Small intestine (tissue), 7 donors: ENCODE results near the gene NRCAM. TPM values are rescaled to one million over a fixed set of nuclear protein-coding genes. Genes with fewer than 3 reads are reported as not detected.
A peak's percentile ranks its signal among the peaks of the same experiment; 100 is the strongest.

Source experiments
- DNase-seq, 2 donors: peaks; one replicate each; pipeline versions ENCODE4 v3.0.0 to v3.0.0-alpha.2; 2013
- FAIRE-seq: peaks from 2 replicates; lab custom pipeline; 2012; peaks lifted over from hg19 to GRCh38; lab: Jason Lieb, UNC
- H3K27ac ChIP-seq, 3 donors: one replicate each; pipeline ENCODE4 v1.5.1; 2013; ENCODE audit warnings: low read length in 2 of 3, mild to moderate bottlenecking in 2 of 3, control low read depth in 1 of 3, inconsistent platforms in 1 of 3, low read depth in 1 of 3, moderate library complexity in 1 of 3
- H3K27me3 ChIP-seq, 3 donors: one replicate each; pipeline ENCODE4 v1.6.1; 2013; ENCODE audit warnings: low read length in 3 of 3, inconsistent platforms in 1 of 3; ENCODE audit not compliant: control insufficient read depth in 3 of 3, insufficient read depth in 3 of 3
- H3K36me3 ChIP-seq, 3 donors: one replicate each; pipeline ENCODE4 v1.6.1; 2013; ENCODE audit warnings: low read length in 3 of 3, inconsistent platforms in 1 of 3, low read depth in 1 of 3, mild to moderate bottlenecking in 1 of 3, moderate library complexity in 1 of 3; ENCODE audit not compliant: control insufficient read depth in 3 of 3, insufficient read depth in 2 of 3
- H3K4me1 ChIP-seq, 3 donors: one replicate each; pipeline ENCODE4 v1.6.1; 2013; ENCODE audit warnings: low read length in 2 of 3, inconsistent platforms in 1 of 3, low read depth in 1 of 3, mild to moderate bottlenecking in 1 of 3, moderate library complexity in 1 of 3; ENCODE audit not compliant: control insufficient read depth in 3 of 3, insufficient read depth in 2 of 3
- H3K4me3 ChIP-seq, 3 donors: one replicate each; pipeline ENCODE4 v1.5.1; 2013; ENCODE audit warnings: low read length in 3 of 3, control low read depth in 1 of 3, inconsistent platforms in 1 of 3, low read depth in 1 of 3, mild to moderate bottlenecking in 1 of 3, moderate library complexity in 1 of 3
- H3K9me3 ChIP-seq, 2 donors: one replicate each; pipeline ENCODE4 v1.6.1; 2013; ENCODE audit warnings: low read depth in 1 of 2, low read length in 1 of 2; ENCODE audit not compliant: control insufficient read depth in 2 of 2, insufficient read depth in 1 of 2
- WGBS, 3 donors: extraction: QIAGEN DNeasy Blood & Tissue Kit; methylation state at CpG; one replicate each; pipeline ENCODE4 v1.1.7; 2013; 5-methylcytosine and 5-hydroxymethylcytosine counted together
- polyA plus RNA-seq, 4 donors: library from polyadenylated mRNA; stranded (reverse) in 3 of 4; unstranded in 1 of 4; fragments of 200-250 nt in 3 of 4; fragments of 120-200 nt in 1 of 4; gene quantifications; one replicate each; pipeline versions ENCODE4 v1.2.1 to v1.2.3, GENCODE V29; 2013
- donor health status: healthy with polysubstance abuse.
- donor health status: control.
- donor health status: control.
- donor health status: Bipolar disorder and iron deficiency.
- donor health status: healthy.

The NRCAM gene
- polyA plus RNA-seq, 4 donors = 0.27 to 6.8 (median 1.4) TPM

DNA sequence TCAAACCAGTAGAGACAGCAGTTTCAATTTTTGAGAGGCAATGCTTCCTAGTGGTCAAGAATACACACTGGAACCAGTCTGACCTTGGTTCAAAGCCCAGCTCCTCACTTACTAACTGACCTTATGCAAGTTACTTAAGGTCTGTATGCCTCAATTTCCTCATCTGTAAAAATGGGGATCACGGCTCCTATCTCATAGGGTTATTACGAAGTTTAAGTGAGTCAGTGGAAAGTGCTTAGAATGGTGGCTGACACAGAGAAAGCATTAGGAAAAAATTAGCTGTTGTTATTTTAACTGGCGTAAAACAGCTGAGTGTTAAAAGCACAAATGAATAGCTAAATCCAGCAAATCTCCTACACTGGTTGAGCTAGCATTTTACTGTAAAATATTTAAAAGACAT is 163.7 kb downstream of the NRCAM start:
- peaks cover 0 to 2% (median 0%) of the 10 kb centered on the region in 3 donors for H3K27me3 ChIP-seq
- 78 to 80% (median 78%) methylated on average over 3 of the region's 3 CpGs for whole genome bisulfite sequencing, 3 donors
- H3K9me3 ChIP-seq = no peaks in the 10 kb centered on the region
- H3K36me3 ChIP-seq = no peaks in the 10 kb centered on the region
- H3K4me3 ChIP-seq = no peak overlapping the region
- H3K27ac ChIP-seq = no peak overlapping the region
- DNase-seq (no peak), FAIRE-seq (no peak)
- H3K4me1 ChIP-seq = peaks cover 0 to 6% (median 0%) of the 10 kb centered on the region in 3 donors

DNA sequence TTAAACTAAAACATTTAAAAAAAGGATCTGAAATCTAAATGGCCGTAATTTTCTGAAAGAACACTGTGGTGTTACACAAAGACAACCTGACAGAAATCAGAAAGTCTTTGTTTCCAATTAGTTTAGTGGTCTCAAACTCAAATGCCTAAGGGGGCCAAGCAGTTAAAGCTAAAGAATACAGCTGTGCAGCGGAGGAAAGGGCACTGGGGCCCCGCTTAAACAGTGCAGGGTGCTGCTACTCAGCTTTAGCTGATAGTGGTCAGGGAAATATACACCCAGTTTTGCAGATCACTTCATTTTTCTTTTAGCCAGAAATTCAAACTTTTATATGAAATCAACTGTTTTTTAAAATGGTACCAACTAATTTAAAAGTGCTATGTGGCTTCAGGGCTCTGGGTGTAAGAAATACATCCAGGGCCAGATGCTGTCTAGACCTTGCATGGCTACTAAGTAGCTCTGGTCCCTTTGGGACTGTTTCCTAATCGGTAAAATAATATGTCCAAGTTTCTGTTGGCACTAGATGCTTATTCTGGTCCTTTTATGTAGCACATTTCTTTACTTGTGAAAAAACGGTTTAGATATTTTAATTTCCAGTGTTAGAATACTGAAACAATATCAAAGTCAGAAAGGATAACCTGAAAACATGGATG is 164.3 kb downstream of the NRCAM start:
- no peaks in the 10 kb centered on the region for H3K36me3 ChIP-seq
- H3K9me3 ChIP-seq = no peaks in the 10 kb centered on the region
- H3K27me3 ChIP-seq = peaks cover 0 to 2% (median 0%) of the 10 kb centered on the region in 3 donors
- no peak for DNase-seq
- H3K27ac ChIP-seq = no peak overlapping the region
- H3K4me3 ChIP-seq = no peak overlapping the region
- peaks cover 0 to 6% (median 0%) of the 10 kb centered on the region in 3 donors for H3K4me1 ChIP-seq
- 85 to 91% (median 86%) methylated on average over 5 of the region's 5 CpGs for WGBS, 3 donors
- no peak for FAIRE-seq

DNA sequence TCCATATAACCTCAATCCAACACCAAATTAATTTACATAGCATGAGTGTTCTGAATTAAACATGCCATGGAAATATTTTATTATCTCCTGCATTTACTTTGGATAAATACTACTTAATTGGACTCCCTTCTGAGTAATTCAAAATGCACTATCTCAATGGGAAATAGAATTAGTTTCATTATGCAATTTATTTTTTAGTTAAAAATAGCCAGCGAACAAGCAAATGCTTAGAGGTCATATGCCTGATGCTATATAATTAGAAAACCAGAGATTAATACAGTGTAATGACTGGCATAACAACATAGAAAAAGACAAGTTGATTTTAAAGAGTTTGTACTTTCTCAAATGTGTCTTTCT is 165.1 kb downstream of the NRCAM start:
- no peak overlapping the region for H3K27ac ChIP-seq
- DNase-seq = no peak
- H3K4me3 ChIP-seq = no peak overlapping the region
- peaks cover 0 to 6% (median 0%) of the 10 kb centered on the region in 3 donors for H3K4me1 ChIP-seq
- no peak for FAIRE-seq
- 84 to 91% (median 86%) methylated on average over 1 of the region's 1 CpG for WGBS, 3 donors
- peaks cover 0 to 2% (median 0%) of the 10 kb centered on the region in 3 donors for H3K27me3 ChIP-seq
- H3K9me3 ChIP-seq = no peaks in the 10 kb centered on the region
- no peaks in the 10 kb centered on the region for H3K36me3 ChIP-seq

DNA sequence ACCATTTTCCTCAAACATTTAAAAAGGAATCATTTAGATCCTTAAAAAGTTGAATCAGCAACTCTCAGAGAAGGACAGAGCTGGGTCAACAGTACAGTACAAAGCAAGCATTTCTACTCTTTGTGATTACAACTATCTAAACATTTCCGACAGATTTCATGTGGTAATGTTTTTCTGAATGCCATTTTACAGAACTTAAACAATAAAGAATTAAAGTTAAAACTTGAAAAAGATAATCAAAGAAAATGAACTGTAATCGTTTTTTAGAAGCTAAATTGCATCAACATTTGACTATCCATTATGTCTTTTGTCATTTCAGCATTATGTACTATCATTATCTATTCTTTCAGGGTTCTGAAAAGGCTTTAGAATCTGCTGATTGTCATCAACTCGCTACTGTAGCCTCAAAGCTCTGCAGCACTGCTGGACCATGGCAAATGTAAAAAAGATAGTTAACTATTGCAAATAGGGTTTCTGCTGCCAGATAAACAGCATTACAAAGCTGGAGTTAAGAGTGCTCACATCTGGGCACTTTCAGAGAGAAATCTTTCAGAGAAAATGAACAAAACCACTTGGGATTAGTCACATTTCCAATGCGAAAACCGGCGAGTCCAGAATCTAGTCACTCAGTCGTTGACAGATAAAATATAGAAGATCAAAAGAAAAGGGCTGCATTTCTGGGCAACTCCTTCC is 165.6 kb downstream of the NRCAM start:
- H3K27ac ChIP-seq = no peak overlapping the region
- H3K9me3 ChIP-seq = no peaks in the 10 kb centered on the region
- FAIRE-seq (no peak), DNase-seq (no peak)
- 50 to 60% (median 54%) methylated on average over 7 of the region's 7 CpGs for WGBS, 3 donors
- no peak overlapping the region for H3K4me3 ChIP-seq
- peaks cover 0 to 2% (median 0%) of the 10 kb centered on the region in 3 donors for H3K27me3 ChIP-seq
- no peaks in the 10 kb centered on the region for H3K36me3 ChIP-seq
- H3K4me1 ChIP-seq = peaks cover 0 to 6% (median 0%) of the 10 kb centered on the region in 3 donors

DNA sequence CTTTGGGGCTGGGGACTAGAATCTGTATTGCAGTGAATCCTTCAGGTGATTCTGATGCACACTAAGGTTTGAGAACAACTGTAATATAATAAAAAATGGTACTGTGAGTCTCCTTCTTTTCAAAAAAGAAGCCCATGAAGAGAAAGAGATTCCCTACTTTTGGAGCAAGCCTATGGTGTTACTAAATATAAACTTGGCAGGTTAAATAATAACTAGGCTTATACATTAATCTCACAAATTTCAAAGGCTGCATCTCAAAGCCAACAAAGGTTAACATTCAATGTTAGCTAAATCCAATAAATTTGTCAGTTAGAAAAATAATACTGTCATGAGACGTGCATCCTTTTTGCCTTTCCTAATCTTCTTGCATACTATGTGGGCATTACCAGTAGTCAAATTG is 166.4 kb downstream of the NRCAM start:
- peaks cover 0 to 6% (median 0%) of the 10 kb centered on the region in 3 donors for H3K4me1 ChIP-seq
- H3K27ac ChIP-seq = no peak overlapping the region
- DNase-seq = peak in 1 of 2 donors; percentile 24
- 19 to 51% (median 29%) methylated on average over 1 of the region's 1 CpG for WGBS, 3 donors
- no peaks in the 10 kb centered on the region for H3K9me3 ChIP-seq
- no peak overlapping the region for H3K4me3 ChIP-seq
- no peak for FAIRE-seq
- peaks cover 0 to 2% (median 0%) of the 10 kb centered on the region in 3 donors for H3K27me3 ChIP-seq
- H3K36me3 ChIP-seq = no peaks in the 10 kb centered on the region

DNA sequence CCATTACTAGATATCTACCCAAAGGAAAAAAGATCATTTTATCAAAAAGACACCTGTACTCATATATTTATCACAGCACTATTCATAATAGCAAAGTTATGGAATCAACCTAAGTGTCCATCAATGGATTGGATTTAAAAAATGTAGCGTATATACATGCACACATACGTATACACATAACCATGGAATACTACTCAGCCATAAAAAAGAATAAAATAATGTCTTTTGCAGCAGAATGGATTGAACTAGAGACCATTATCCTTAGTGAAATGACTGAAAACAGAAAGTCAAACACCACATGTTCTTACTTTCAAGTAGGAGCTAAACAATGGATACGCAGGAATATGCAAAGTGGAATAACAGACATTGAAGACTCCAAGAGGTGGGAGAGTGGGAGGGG is 168.4 kb downstream of the NRCAM start:
- H3K27me3 ChIP-seq = no peaks in the 10 kb centered on the region
- 91 to 100% (median 98%) methylated on average over 3 of the region's 3 CpGs for WGBS, 3 donors
- no peak overlapping the region for H3K27ac ChIP-seq
- H3K4me1 ChIP-seq = peaks cover 0 to 3% (median 0%) of the 10 kb centered on the region in 3 donors
- no peaks in the 10 kb centered on the region for H3K36me3 ChIP-seq
- H3K4me3 ChIP-seq = no peak overlapping the region
- no peak for DNase-seq
- H3K9me3 ChIP-seq = no peaks in the 10 kb centered on the region
- FAIRE-seq = no peak

DNA sequence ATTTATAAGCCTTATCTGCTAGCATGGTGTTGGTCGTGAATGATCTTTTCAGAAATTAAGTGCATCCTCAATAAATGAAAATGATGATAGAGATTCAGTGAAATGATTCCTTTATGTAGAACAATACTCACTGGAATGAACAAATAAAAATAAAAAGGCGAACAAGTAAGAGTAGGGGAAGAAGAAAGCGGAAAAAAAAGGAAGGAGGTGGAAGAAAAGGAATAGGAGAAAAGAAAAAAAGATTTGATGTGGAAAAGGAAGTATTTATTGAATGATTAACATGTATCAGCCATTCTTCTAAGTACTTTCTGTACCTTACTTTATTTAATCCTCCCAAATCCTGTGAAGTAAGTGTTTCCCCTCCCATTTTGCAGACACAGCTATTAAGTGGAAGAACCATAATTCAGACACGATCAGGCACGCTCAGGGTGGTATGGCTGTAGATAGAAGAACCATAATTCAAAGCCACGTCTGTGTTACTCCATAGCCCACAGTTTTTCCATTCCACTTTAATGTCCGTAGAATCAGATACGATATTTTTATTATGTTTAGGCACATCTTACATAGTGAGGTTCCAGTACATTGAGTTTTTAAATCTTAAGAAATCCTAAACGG is 169.8 kb downstream of the NRCAM start:
- Histone ChIP-seq H3K27ac (no peak overlapping the region), H3K9me3 (no peaks in the 10 kb centered on the region), H3K4me3 (no peak overlapping the region), H3K36me3 (no peaks in the 10 kb centered on the region), H3K27me3 (no peaks in the 10 kb centered on the region), H3K4me1 (peaks cover 0 to 3% (median 0%) of the 10 kb centered on the region in 3 donors)
- WGBS, 3 donors = 79 to 88% (median 87%) methylated on average over 9 of the region's 9 CpGs
- no peak for FAIRE-seq
- DNase-seq = no peak

DNA sequence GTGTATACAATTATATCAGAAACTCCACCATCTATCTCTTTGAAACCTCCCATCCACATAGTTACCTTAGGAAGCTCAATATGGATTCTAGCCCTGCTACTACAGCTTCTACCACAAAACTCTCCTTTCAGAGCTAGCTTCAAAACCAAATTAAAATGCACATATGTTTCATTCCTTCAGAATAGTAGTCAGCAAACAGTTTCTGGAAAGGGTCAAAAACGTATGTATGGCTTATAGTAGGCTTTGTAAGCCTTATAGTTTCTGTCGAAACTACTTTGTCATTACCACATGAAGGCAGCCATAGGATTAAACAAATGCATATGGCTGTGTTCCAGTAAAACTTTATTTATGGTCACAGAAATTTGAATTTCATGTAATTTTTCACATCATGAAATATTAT is 170.5 kb downstream of the NRCAM start:
- DNase-seq (no peak), FAIRE-seq (no peak)
- H3K4me1 ChIP-seq = peaks cover 0 to 3% (median 0%) of the 10 kb centered on the region in 3 donors
- no peaks in the 10 kb centered on the region for H3K27me3 ChIP-seq
- 45 to 80% (median 75%) methylated on average over 2 of the region's 2 CpGs for WGBS, 3 donors
- H3K9me3 ChIP-seq = no peaks in the 10 kb centered on the region
- no peak overlapping the region for H3K27ac ChIP-seq
- H3K36me3 ChIP-seq = no peaks in the 10 kb centered on the region
- no peak overlapping the region for H3K4me3 ChIP-seq
